PC-9 (cell line): ENCODE data around the gene A1BG.

ENCODE experiments used
- CTCF ChIP-seq: fragments of 200-600 bp; sonication (generic); conservative IDR thresholded peaks from 2 replicates; pipeline ENCODE4 v1.6.1; 2017; ENCODE audit warnings: mixed run types, antibody characterized with exemption, mild to moderate bottlenecking, moderate library complexity
- EZH2 ChIP-seq: fragments of 200-600 bp; sonication (generic); IDR thresholded peaks from 2 replicates; pipeline ENCODE4 v1.8.0; 2017; ENCODE audit warnings: antibody characterized with exemption, low read depth

GRCh38 chr19:58382997-58383603 lies 29.8 kb upstream of the A1BG start:
- TF ChIP-seq CTCF (no peak), EZH2 (no peak)
